ENCODE data around the gene FSHR. TPM values are rescaled to one million over a fixed set of nuclear protein-coding genes. Genes with fewer than 3 reads are reported as not detected.

FSHR gene
- total and polyA plus RNA-seq, 2 donors (not counting 3 experiments of a cell fraction or from before 2014, with no cell fraction given): not detected

- Histone ChIP-seq H3K27ac (ENCODE audit: insufficient read depth, low read depth, low read length) (no peak overlapping the region), H3K9me1 (replicated peaks; ENCODE audit: control insufficient read depth, extremely low read depth, insufficient read depth, low read length) (no peaks in the 10 kb centered on the region), H3K9me3 (replicated peaks; ENCODE audit: control insufficient read depth, insufficient read depth, low read length) (no peaks in the 10 kb centered on the region), H4K20me1 (replicated peaks; ENCODE audit: control insufficient read depth, extremely low read depth, insufficient read depth, low read length) (no peaks in the 10 kb centered on the region), H3K4me2 (ENCODE audit: insufficient read depth, low read length) (no peak overlapping the region), H3K4me3 (replicated peaks in 1 of 3; ENCODE audit: insufficient read depth in 1 of 3, low read depth in 1 of 3, low read length in 3 of 3) (no peak overlapping the region), H3K9ac (replicated peaks; ENCODE audit: extremely low read depth, insufficient read depth, low read length) (no peak overlapping the region), H3K4me1 (ENCODE audit: control insufficient read depth, extremely low read depth, insufficient read depth, low read length) (no peaks in the 10 kb centered on the region), H2AFZ (ENCODE audit: low read depth, low read length) (no peak overlapping the region), H3K79me2 (ENCODE audit: control insufficient read depth, insufficient read depth, low read length) (no peaks in the 10 kb centered on the region), H3K36me3 (ENCODE audit: control insufficient read depth in 2 of 2, extremely low read depth in 1 of 2, insufficient read depth in 2 of 2, low read length in 2 of 2) (no peaks in the 10 kb centered on the region), H3K27me3 (ENCODE audit: control insufficient read depth in 2 of 2, insufficient read depth in 2 of 2, low read length in 2 of 2) (no peaks in the 10 kb centered on the region)
- intact Hi-C loops (cut with micrococcal nuclease) (no loop called here), dilution Hi-C loops (cut with MboI; ENCODE audit: extremely low pct_ligation_motif_present, low sequenced_read_pairs) (no loop called here)
- DNase-seq (ENCODE audit: low read depth, low spot score) (no peak), FAIRE-seq (no peak)
- no TSS peak for BruUV-seq (replicated peaks)
- ChIA-PET POLR2A (no interaction called here), CTCF (no interaction called here)
- TF ChIP-seq JUN (IDR thresholded peaks at IDR 0.05; ENCODE audit: borderline replicate concordance, insufficient read depth, insufficient read length, low read depth): no peak
- no peak for TF ChIP-seq POLR2A (IDR thresholded peaks at IDR 0.05; ENCODE audit: low read depth, low read length)
- TF ChIP-seq GATA2 (IDR thresholded peaks at IDR 0.05; ENCODE audit: insufficient read depth, insufficient read length, low read depth, low read length): no peak
- TF ChIP-seq FOS (IDR thresholded peaks at IDR 0.05; ENCODE audit: borderline replicate concordance, insufficient read depth, low read length): no peak
- TF ChIP-seq POLR2AphosphoS5 (IDR thresholded peaks at IDR 0.05; ENCODE audit: insufficient read depth, low read depth, low read length): no peak
- TF ChIP-seq MAX (IDR thresholded peaks at IDR 0.05; ENCODE audit: insufficient read depth, insufficient read length): no peak
- no peak for TF ChIP-seq MYC (IDR thresholded peaks at IDR 0.05; ENCODE audit: low read depth, low read length)
- no peak for TF ChIP-seq CTCF (IDR thresholded peaks at IDR 0.05; ENCODE audit: extremely low read depth in 1 of 2, insufficient read depth in 1 of 2, low read depth in 1 of 2, low read length in 2 of 2)
- TF ChIP-seq EZH2 (IDR thresholded peaks at IDR 0.05; ENCODE audit: borderline replicate concordance, low read depth, low read length, severe bottlenecking): no peak
Observed at GRCh38 chr2:49026706-49027105, 127.6 kb downstream of the FSHR start.

Measured in endothelial cell of umbilical vein (primary cell).